Astrocyte of the spinal cord (primary cell): ENCODE results near the gene POLR3F.
"Not testable (repeated sequence)": the region's sequence is repeated elsewhere in the genome, so short reads cannot be mapped to it uniquely, and the experiment has no call there.

Experiments used
- DNase-seq: peaks from one replicate; pipeline ENCODE4 v3.0.0; 2011; ENCODE audit warnings: low read depth, low spot score
- H3K4me3 ChIP-seq: 2 replicates; pipeline ENCODE4 v1.5.1; 2011; ENCODE audit warnings: low read depth, mild to moderate bottlenecking, low read length, moderate library complexity
- CTCF ChIP-seq: IDR thresholded peaks from 2 replicates; pipeline ENCODE4 v1.5.1; 2012; ENCODE audit warnings: low read depth, mild to moderate bottlenecking, low read length, inconsistent platforms
- in situ Hi-C: cut with HindIII; loops from 2 replicates; pipeline ENCODE4 v1.10.0; 2017; ENCODE audit warnings: low sequenced_read_pairs

POLR3F gene

GRCh38 chr20:18515973-18516372 is 48.8 kb downstream of the POLR3F start:
- in situ Hi-C loops, result no loop called here
- TF ChIP-seq CTCF, result no peak
- H3K4me3 ChIP-seq, result no peak overlapping the region

GRCh38 chr20:18522066-18522465 is 54.9 kb downstream of the POLR3F start:
- H3K4me3 ChIP-seq, DNase-seq, in situ Hi-C loops: not testable (repeated sequence)

More at GRCh38 chr20:18515973-18516372, 48.8 kb downstream of the POLR3F start:
- DNase-seq, result no peak

- in situ Hi-C loops, result no loop called here
- DNase-seq, result no peak
- no peak for TF ChIP-seq CTCF
- no peak overlapping the region for H3K4me3 ChIP-seq
Observed at GRCh38 chr20:18523066-18523465, 55.9 kb downstream of the POLR3F start.

GRCh38 chr20:18524646-18525045 is 57.5 kb downstream of the POLR3F start:
- in situ Hi-C loops, result no loop called here
- TF ChIP-seq CTCF, result no peak
- no peak overlapping the region for H3K4me3 ChIP-seq
- peak; percentile 24 for DNase-seq

GRCh38 chr20:18526761-18527160 is 59.6 kb downstream of the POLR3F start:
- DNase-seq, in situ Hi-C loops, H3K4me3 ChIP-seq: not testable (repeated sequence)

GRCh38 chr20:18527339-18527738 is 60.1 kb downstream of the POLR3F start:
- in situ Hi-C loops, result no loop called here
- TF ChIP-seq CTCF, result no peak
- H3K4me3 ChIP-seq, result no peak overlapping the region
- DNase-seq, result no peak

- DNase-seq, result peak; percentile 9
- in situ Hi-C loops, result no loop called here
- no peak for TF ChIP-seq CTCF
- H3K4me3 ChIP-seq, result no peak overlapping the region
Observed at GRCh38 chr20:18527836-18528235, 60.6 kb downstream of the POLR3F start.

- no peak for TF ChIP-seq CTCF
- in situ Hi-C loops, result no loop called here
- DNase-seq, result no peak
- no peak overlapping the region for H3K4me3 ChIP-seq
Observed at GRCh38 chr20:18529041-18529440, 61.9 kb downstream of the POLR3F start.
